Smooth muscle cell (in vitro differentiated cells): ENCODE results near the gene PLA2G2C. TPM values are rescaled to one million over a fixed set of nuclear protein-coding genes. Genes with fewer than 3 reads are reported as not detected.

Experiments used
- DNase-seq: peaks from one replicate; lab custom pipeline; 2025; ENCODE audit not compliant: unreplicated experiment; lab: John Stamatoyannopoulos, UW
- H2AFZ ChIP-seq: fragments of 200-600 bp; sonication (generic); 2 replicates; pipeline ENCODE4 v1.6.0; 2016; ENCODE audit warnings: antibody characterized with exemption, low read depth, mild to moderate bottlenecking
- H3F3A ChIP-seq: fragments of 200-600 bp; sonication (generic); 2 replicates; pipeline ENCODE4 v1.6.0; 2017; ENCODE audit warnings: antibody characterized with exemption, low read depth
- H3K27ac ChIP-seq: fragments of 200-600 bp; sonication (generic); 2 replicates; pipeline ENCODE4 v1.5.1; 2016; ENCODE audit warnings: low read depth, mild to moderate bottlenecking
- H3K27me3 ChIP-seq: fragments of 200-600 bp; sonication (generic); 2 replicates; pipeline ENCODE4 v1.6.1; 2016; ENCODE audit warnings: low read depth, mild to moderate bottlenecking
- H3K36me3 ChIP-seq: fragments of 200-600 bp; sonication (generic); 2 replicates; pipeline ENCODE4 v1.5.1; 2016; ENCODE audit warnings: low read depth
- H3K4me1 ChIP-seq: fragments of 200-600 bp; sonication (generic); 2 replicates; pipeline ENCODE4 v1.5.1; 2016; ENCODE audit warnings: low read depth
- H3K4me2 ChIP-seq: fragments of 200-600 bp; sonication (generic); 2 replicates; pipeline ENCODE4 v1.6.0; 2016; ENCODE audit warnings: mild to moderate bottlenecking
- H3K4me3 ChIP-seq: fragments of 200-600 bp; sonication (generic); 2 replicates; pipeline ENCODE4 v1.5.1; 2016; ENCODE audit warnings: mild to moderate bottlenecking
- H3K79me2 ChIP-seq: fragments of 200-600 bp; sonication (generic); 2 replicates; pipeline ENCODE4 v1.6.0; 2016; ENCODE audit warnings: low read depth, mild to moderate bottlenecking
- H3K9ac ChIP-seq: fragments of 200-600 bp; sonication (generic); 2 replicates; pipeline ENCODE4 v1.6.0; 2016; ENCODE audit warnings: low read depth
- H3K9me3 ChIP-seq: fragments of 200-600 bp; sonication (generic); replicated peaks from 2 replicates; pipeline ENCODE4 v1.5.1; 2016; ENCODE audit warnings: low read depth
- H4K20me1 ChIP-seq: fragments of 200-600 bp; sonication (generic); 2 replicates; pipeline ENCODE4 v1.6.0; 2016; ENCODE audit warnings: low read depth
- WGBS: methylation state at CpG from one replicate; pipeline ENCODE4 v1.1.7; 2016; ENCODE audit warnings: low lambda C conversion rate; 5-methylcytosine and 5-hydroxymethylcytosine counted together
- polyA plus RNA-seq: library from polyadenylated mRNA; unstranded; fragments of >200 nt; fragmentation: Nextera tagmentation; extraction: Ambion mirVana; gene quantifications from 2 replicates; pipeline ENCODE4 v1.2.1, GENCODE V29; 2016
- total RNA-seq: library from RNA; depleted of rRNA; stranded (reverse); fragments of >200 nt; gene quantifications from 2 replicates; pipeline ENCODE4 v1.2.3, GENCODE V29; 2014
- TF ChIP-seq, protein P1 (sequence below): fragments of 200-600 bp; sonication (generic); IDR thresholded peaks from 2 replicates; pipeline ENCODE4 v1.5.1; 2017; ENCODE audit warnings: borderline replicate concordance, mild to moderate bottlenecking, antibody characterized with exemption; ENCODE audit not compliant: insufficient read depth, poor library complexity, severe bottlenecking

PLA2G2C gene
- total and polyA plus RNA-seq, 2 experiments from 2014 or later, result 0.09 TPM; not detected in 1

DNA sequence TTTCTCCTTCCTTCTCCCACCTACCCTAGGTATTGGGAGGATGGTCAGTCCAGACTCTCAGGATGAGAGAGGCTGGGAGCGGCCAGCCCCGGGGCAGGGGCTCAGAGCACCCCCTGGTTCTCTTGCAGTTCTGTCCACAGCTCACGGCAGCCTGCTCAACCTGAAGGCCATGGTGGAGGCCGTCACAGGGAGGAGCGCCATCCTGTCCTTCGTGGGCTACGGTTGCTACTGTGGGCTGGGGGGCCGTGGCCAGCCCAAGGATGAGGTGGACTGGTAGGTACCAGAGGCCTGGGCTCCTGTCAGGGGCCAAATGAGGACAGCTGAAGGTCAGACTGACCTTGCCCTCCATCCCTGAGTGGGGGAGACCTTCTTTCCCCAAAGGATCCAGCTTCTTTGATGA, 43.0 kb downstream of the PLA2G2C start:
- TF ChIP-seq, protein P1, sequence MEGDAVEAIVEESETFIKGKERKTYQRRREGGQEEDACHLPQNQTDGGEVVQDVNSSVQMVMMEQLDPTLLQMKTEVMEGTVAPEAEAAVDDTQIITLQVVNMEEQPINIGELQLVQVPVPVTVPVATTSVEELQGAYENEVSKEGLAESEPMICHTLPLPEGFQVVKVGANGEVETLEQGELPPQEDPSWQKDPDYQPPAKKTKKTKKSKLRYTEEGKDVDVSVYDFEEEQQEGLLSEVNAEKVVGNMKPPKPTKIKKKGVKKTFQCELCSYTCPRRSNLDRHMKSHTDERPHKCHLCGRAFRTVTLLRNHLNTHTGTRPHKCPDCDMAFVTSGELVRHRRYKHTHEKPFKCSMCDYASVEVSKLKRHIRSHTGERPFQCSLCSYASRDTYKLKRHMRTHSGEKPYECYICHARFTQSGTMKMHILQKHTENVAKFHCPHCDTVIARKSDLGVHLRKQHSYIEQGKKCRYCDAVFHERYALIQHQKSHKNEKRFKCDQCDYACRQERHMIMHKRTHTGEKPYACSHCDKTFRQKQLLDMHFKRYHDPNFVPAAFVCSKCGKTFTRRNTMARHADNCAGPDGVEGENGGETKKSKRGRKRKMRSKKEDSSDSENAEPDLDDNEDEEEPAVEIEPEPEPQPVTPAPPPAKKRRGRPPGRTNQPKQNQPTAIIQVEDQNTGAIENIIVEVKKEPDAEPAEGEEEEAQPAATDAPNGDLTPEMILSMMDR, result no peak
- no peaks in the 10 kb centered on the region for H3F3A ChIP-seq
- H3K27me3 ChIP-seq, result no peaks in the 10 kb centered on the region
- no peaks in the 10 kb centered on the region for H3K4me1 ChIP-seq
- DNase-seq, result no peak
- no peak overlapping the region for H3K9ac ChIP-seq
- H3K4me3 ChIP-seq, result no peak overlapping the region
- no peak overlapping the region for H3K27ac ChIP-seq
- no peaks in the 10 kb centered on the region for H3K36me3 ChIP-seq
- no peak overlapping the region for H2AFZ ChIP-seq
- H4K20me1 ChIP-seq, result no peaks in the 10 kb centered on the region
- no peak overlapping the region for H3K4me2 ChIP-seq
- H3K79me2 ChIP-seq, result no peaks in the 10 kb centered on the region
- WGBS, result 96% methylated on average over 8 of the region's 8 CpGs
- H3K9me3 ChIP-seq, result no peaks in the 10 kb centered on the region

DNA sequence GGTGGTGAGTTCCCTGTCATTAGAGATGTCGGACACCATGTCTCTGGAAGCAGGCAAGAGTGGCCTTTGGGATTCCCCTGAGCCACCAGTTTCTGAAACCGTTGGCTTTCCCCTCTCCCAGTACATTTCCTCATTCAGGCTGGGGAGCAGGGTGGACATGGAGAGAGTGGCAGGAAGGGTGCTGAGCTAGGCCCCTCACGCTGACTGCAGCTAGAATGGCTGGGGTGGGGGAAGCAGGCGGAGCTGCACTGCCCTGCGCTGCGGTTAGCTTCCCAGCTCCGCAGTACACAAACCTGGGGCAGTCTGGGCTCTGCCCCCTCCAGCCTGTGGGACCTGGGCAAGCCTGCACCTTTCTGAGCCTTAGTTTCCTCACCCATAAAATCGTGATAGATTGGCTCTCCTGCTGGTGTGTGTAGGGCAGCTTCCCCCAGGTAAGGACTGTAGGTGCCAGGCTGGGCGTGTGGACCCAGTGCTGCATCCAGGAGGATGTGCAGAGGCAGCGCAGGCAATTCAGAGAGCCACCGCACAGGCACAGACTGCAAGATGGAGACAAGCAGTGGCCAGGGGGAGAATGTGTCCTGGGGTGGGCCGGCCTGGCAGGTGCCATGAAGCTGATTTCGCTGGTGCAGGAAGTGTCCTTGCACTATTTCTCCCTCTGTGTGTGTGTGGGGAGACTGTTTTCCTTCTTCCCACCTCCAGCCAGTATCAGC, 44.2 kb downstream of the PLA2G2C start:
- no peaks in the 10 kb centered on the region for H3F3A ChIP-seq
- no peak overlapping the region for H3K9ac ChIP-seq
- TF ChIP-seq, protein P1, result no peak
- H3K4me3 ChIP-seq, result no peak overlapping the region
- WGBS, result 90% methylated on average over 13 of the region's 13 CpGs
- H3K4me1 ChIP-seq, result no peaks in the 10 kb centered on the region
- H3K27ac ChIP-seq, result no peak overlapping the region
- no peak overlapping the region for H2AFZ ChIP-seq
- no peaks in the 10 kb centered on the region for H3K79me2 ChIP-seq
- no peak for DNase-seq
- H3K4me2 ChIP-seq, result no peak overlapping the region
- no peaks in the 10 kb centered on the region for H4K20me1 ChIP-seq
- no peaks in the 10 kb centered on the region for H3K27me3 ChIP-seq
- H3K36me3 ChIP-seq, result no peaks in the 10 kb centered on the region
- H3K9me3 ChIP-seq, result no peaks in the 10 kb centered on the region

DNA sequence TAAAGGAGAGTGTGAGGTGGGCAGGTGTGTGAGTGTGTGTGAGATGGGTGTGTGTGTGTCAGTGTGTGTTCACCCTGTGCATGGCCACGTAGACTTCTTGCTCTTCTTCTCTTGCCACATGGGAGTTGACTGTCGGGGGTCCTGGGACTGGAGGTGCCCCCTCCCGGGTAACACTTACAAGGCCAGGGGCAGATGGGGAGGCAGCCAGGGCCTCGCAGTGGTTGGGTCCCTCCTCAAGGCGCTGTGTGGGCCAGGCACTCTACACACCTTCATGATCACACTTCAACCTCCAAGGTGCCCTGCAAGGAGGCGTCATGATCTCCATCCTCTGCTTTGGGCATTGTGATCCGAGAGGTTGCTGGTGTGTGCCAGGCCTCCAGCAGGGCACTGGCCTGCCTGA, 44.9 kb downstream of the PLA2G2C start:
- Histone ChIP-seq H3K27me3 (no peaks in the 10 kb centered on the region), H3K27ac (no peak overlapping the region)
- WGBS, result 98% methylated on average over 7 of the region's 7 CpGs

More for the DNA sequence above, 44.9 kb downstream of the PLA2G2C start:
- no peaks in the 10 kb centered on the region for H4K20me1 ChIP-seq
- H3K36me3 ChIP-seq, result no peaks in the 10 kb centered on the region
- no peak overlapping the region for H3K4me3 ChIP-seq
- H3K9ac ChIP-seq, result no peak overlapping the region
- H3K9me3 ChIP-seq, result no peaks in the 10 kb centered on the region
- no peaks in the 10 kb centered on the region for H3K4me1 ChIP-seq
- H3K4me2 ChIP-seq, result no peak overlapping the region
- DNase-seq, result no peak
- no peaks in the 10 kb centered on the region for H3F3A ChIP-seq
- TF ChIP-seq, protein P1, result no peak
- H2AFZ ChIP-seq, result no peak overlapping the region
- H3K79me2 ChIP-seq, result no peaks in the 10 kb centered on the region
